Naive thymus-derived CD4-positive, alpha-beta T cell (primary cell): Measurements from ENCODE around the gene CIDEC. TPM values are rescaled to one million over a fixed set of nuclear protein-coding genes. Genes with fewer than 3 reads are reported as not detected.

Experiments used
- ATAC-seq: fragments of 150-1000 bp; cut with Tn5 transposase; 2 replicates; pipeline ENCODE4 v1.10.0; 2021; ENCODE audit warnings: mild to moderate bottlenecking, moderate library complexity
- CTCF ChIA-PET: fragments of 350-600 bp; sonication (Branson Sonifier 250); formaldehyde crosslinking; loops from one replicate; lab custom pipeline; 2021; ENCODE audit warnings: antibody characterized with exemption; lab: Charles Lee
- POLR2A ChIA-PET: fragments of 350-600 bp; sonication (Branson Sonifier 250); formaldehyde crosslinking; loops from one replicate; lab custom pipeline; 2021; ENCODE audit warnings: antibody characterized with exemption, inconsistent platforms; lab: Charles Lee
- DNase-seq, 9 donors: peaks; one replicate each; pipeline versions ENCODE4 v3.0.0 to v3.0.0-alpha.2; 2020 to 2022; ENCODE audit warnings: mixed read lengths in 1 of 9
- H3K27ac ChIP-seq: one replicate; pipeline ENCODE4 v1.7.0; 2013; ENCODE audit warnings: mild to moderate bottlenecking, low read depth, low read length, moderate library complexity
- H3K27me3 ChIP-seq, 2 donors: one replicate each; pipeline ENCODE4 v1.7.0; 2013; ENCODE audit warnings: low read length in 2 of 2, mild to moderate bottlenecking in 2 of 2, moderate library complexity in 2 of 2; ENCODE audit not compliant: control insufficient read depth in 2 of 2, insufficient read depth in 2 of 2
- H3K36me3 ChIP-seq, 3 experiments: 1 replicate in 2 of 3; 2 replicates in 1 of 3; pipeline ENCODE4 v1.7.0; 2013; ENCODE audit warnings: low read length in 3 of 3, mild to moderate bottlenecking in 3 of 3, moderate library complexity in 1 of 3; ENCODE audit not compliant: insufficient read depth in 3 of 3, control insufficient read depth in 2 of 3
- H3K4me1 ChIP-seq, 2 donors: one replicate each; pipeline ENCODE4 v1.7.0; 2013; ENCODE audit warnings: low read length in 2 of 2, mild to moderate bottlenecking in 2 of 2, moderate library complexity in 1 of 2; ENCODE audit not compliant: control insufficient read depth in 2 of 2, insufficient read depth in 2 of 2
- H3K4me3 ChIP-seq: 2 replicates; pipeline ENCODE4 v1.7.0; 2013; ENCODE audit warnings: mild to moderate bottlenecking, low read length
- H3K9me3 ChIP-seq, 3 experiments: 1 replicate in 2 of 3; 2 replicates in 1 of 3; pipeline ENCODE4 v1.7.0; 2013; ENCODE audit warnings: low read length in 3 of 3; ENCODE audit not compliant: control insufficient read depth in 2 of 3
- H3K27ac Mint-ChIP-seq, 9 donors: one replicate each; pipeline ENCODE4 v1.8.0; 2020 to 2022; ENCODE audit warnings: mixed read lengths in 9 of 9, mild to moderate bottlenecking in 8 of 9, moderate library complexity in 5 of 9, inconsistent platforms in 2 of 9
- H3K27me3 Mint-ChIP-seq, 5 donors: one replicate each; pipeline ENCODE4 v1.8.0; 2021 to 2022; ENCODE audit warnings: mixed read lengths in 5 of 5, mild to moderate bottlenecking in 1 of 5
- H3K36me3 Mint-ChIP-seq, 5 donors: one replicate each; pipeline ENCODE4 v1.8.0; 2020 to 2022; ENCODE audit warnings: mixed read lengths in 5 of 5, mild to moderate bottlenecking in 3 of 5, inconsistent platforms in 1 of 5
- H3K4me1 Mint-ChIP-seq, 7 donors: one replicate each; pipeline ENCODE4 v1.8.0; 2020 to 2022; ENCODE audit warnings: mixed read lengths in 7 of 7, mild to moderate bottlenecking in 3 of 7, inconsistent platforms in 1 of 7
- H3K4me3 Mint-ChIP-seq, 10 donors: one replicate each; pipeline ENCODE4 v1.8.0; 2020 to 2022; ENCODE audit warnings: mild to moderate bottlenecking in 10 of 10, mixed read lengths in 10 of 10, moderate library complexity in 6 of 10, inconsistent platforms in 2 of 10
- H3K9me3 Mint-ChIP-seq, 11 donors: one replicate each; pipeline ENCODE4 v1.8.0; 2020 to 2022; ENCODE audit warnings: mixed read lengths in 11 of 11, mild to moderate bottlenecking in 4 of 11, inconsistent platforms in 1 of 11, moderate library complexity in 1 of 11
- intact Hi-C, 2 donors: fragments of 100-400 bp; cut with micrococcal nuclease; formaldehyde crosslinking; loops; one replicate each; pipeline ENCODE4 v1.15.1; 2023
- polyA plus RNA-seq, 2 donors: library from polyadenylated mRNA; unstranded; fragments of 300-500 nt; fragmentation: Illumina TruSeq; gene quantifications; one replicate each; pipeline ENCODE4 v1.2.3, GENCODE V29; 2021
- total RNA-seq, 6 experiments: library from RNA in 5 of 6; stranded (reverse) in 5 of 6; gene quantifications; 1 replicate in 5 of 6; 2 replicates in 1 of 6; pipeline ENCODE4 v1.2.3 and lab custom pipeline; 2021 to 2026

CIDEC gene
- total and polyA plus RNA-seq, 7 experiments from 2014 or later, result not detected

- DNase-seq, result no peak
- ATAC-seq, result no peak
- H3K36me3 ChIP-seq, result peaks cover 0 to 23% (median 0%) of the 10 kb centered on the region in 3 experiments
- H3K27ac ChIP-seq, result peak overlapping the region; percentile 100
- H3K27ac Mint-ChIP-seq, result peak overlapping the region; percentile 92 to 99 (median 99)
- H3K4me3 Mint-ChIP-seq, result peak overlapping the region; percentile 91 to 100 (median 97)
- intact Hi-C loops, result loop anchor here (1.0 to 5.0 kb wide), 6 partner anchors 84 to 494 kb away; partner anchors contain the start of genes EMC3 (in 1 of the 2), FANCD2 (in 1 of the 2) and SETD5 (in 1 of the 2)
- peak overlapping the region; percentile 99 for H3K4me3 ChIP-seq
- no peaks in the 10 kb centered on the region for H3K9me3 Mint-ChIP-seq
- no peaks in the 10 kb centered on the region for H3K27me3 ChIP-seq
- peaks cover 29 to 53% (median 41%) of the 10 kb centered on the region in 7 donors for H3K4me1 Mint-ChIP-seq
- peaks cover 0 to 2% (median 0%) of the 10 kb centered on the region in 5 donors for H3K27me3 Mint-ChIP-seq
- ChIA-PET POLR2A (interaction anchor here (0.6 to 3.8 kb wide), 19 partner anchors 9 to 541 kb away, joined by 3 to 48 read pairs (median 4); partner anchors contain the start of genes ARPC4, CRELD1, EMC3 and IL17RE), CTCF (interaction anchor here (0.5 to 0.6 kb wide), 3 partner anchors 120 to 713 kb away, joined by 3 to 4 read pairs (median 3); no protein-coding TSS in a partner anchor)
- H3K36me3 Mint-ChIP-seq, result peaks cover 13 to 26% (median 22%) of the 10 kb centered on the region in 5 donors
- H3K9me3 ChIP-seq, result no peaks in the 10 kb centered on the region
- peaks cover 11 to 15% of the 10 kb centered on the region in 2 donors for H3K4me1 ChIP-seq
Measured at GRCh38 chr3:9891072-9891622, 11.1 kb upstream of the CIDEC start.

DNA sequence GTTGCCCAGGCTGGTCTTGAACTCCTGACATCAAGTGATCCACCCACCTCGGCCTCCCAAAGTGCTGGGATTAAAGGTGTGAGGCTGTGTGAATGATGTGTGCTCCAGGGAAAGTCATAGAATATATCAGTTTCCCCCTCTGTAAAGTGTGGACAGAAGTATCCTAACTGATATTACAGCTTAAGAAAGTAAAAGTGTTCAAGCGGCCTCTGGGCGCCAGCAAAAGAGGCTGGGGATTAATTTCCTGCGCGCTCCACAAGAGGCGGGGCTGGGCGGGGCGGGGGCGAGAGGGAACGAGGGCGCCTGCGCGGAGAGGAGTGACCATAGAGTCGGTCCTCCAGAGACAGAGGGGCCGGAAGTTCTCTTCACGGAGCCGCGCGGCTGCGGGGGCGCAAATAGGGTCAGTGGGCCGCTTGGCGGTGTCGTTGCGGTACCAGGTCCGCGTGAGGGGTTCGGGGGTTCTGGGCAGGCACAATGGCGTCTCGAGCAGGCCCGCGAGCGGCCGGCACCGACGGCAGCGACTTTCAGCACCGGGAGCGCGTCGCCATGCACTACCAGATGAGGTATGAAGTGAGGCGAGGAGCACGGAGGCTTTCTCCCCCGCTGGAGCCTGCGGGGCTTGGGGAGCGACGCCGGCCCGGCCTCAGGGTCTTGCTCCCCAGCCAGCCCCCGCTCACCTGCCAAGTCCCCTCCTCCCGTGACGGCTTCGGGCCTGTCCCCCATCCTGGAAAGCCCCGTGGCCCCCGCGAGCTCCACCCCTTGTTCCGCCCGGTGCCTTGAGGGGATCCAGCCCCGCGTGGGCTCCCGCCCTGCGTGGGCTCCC is 10.4 kb upstream of the CIDEC start, which contains the start of gene JAGN1:
Gene JAGN1, plus strand, starts transcription at position 362 of the 823 bp plus-strand sequence. Its CDS starts 113 bp downstream, at position 475.
- intact Hi-C loops, result loop anchor here (1.0 to 5.0 kb wide), 22 partner anchors 12 to 494 kb away; partner anchors contain the start of genes BRPF1 (in 2 of the 2), CRELD1 (in 2 of the 2), EMC3 (in 2 of the 2) and MTMR14 (in 2 of the 2)
- ChIA-PET CTCF (interaction anchor here (0.6 kb wide), 2 partner anchors 119 to 714 kb away, joined by 3 to 4 read pairs; no protein-coding TSS in a partner anchor), POLR2A (interaction anchor here (0.6 to 3.8 kb wide), 18 partner anchors 10 to 527 kb away, joined by 3 to 48 read pairs (median 5); partner anchors contain the start of genes ARPC4, CIDEC, CRELD1 and EMC3)
- Mint-ChIP-seq H3K27ac (peak within 1 kb of the TSS; percentile 92 to 99 (median 99)), H3K9me3 (no peaks in the 10 kb centered on the region), H3K4me3 (peak within 1 kb of the TSS; percentile 91 to 100 (median 97)), H3K27me3 (peaks cover 0 to 2% (median 0%) of the 10 kb centered on the region in 5 donors), H3K4me1 (peaks cover 25 to 48% (median 36%) of the 10 kb centered on the region in 7 donors), H3K36me3 (peaks cover 13 to 26% (median 22%) of the 10 kb centered on the region in 5 donors)
- DNase-seq (peak; percentile 78 to 92 (median 88)), ATAC-seq (peak; percentile 93)
- no peaks in the 10 kb centered on the region for H3K27me3 ChIP-seq
- no peaks in the 10 kb centered on the region for H3K9me3 ChIP-seq
- peak within 1 kb of the TSS; percentile 99 for H3K4me3 ChIP-seq
- peaks cover 0 to 23% (median 0%) of the 10 kb centered on the region in 3 experiments for H3K36me3 ChIP-seq
- H3K27ac ChIP-seq, result peak within 1 kb of the TSS; percentile 100
- peaks cover 8 to 15% of the 10 kb centered on the region in 2 donors for H3K4me1 ChIP-seq

DNA sequence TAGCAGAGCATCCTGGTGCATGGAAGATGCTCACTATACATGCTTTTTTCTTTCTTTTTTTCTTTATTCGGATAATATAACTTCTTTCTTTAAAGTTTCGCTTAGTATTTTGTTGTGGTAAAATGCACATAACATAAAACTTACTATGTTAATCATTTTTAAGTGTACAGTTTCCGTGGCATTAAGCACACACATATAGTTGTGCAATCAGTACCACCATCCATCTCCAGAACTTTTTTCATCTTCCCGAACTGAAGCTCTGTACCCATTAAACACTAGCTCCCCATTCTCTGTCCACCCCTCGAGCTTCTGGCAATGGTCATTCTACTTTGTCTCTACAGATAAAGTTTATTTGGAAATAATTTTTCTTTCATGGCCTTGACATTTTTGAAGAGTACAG is 9.4 kb upstream of the CIDEC start:
- no peak for DNase-seq
- intact Hi-C loops, result no loop called here
- Mint-ChIP-seq H3K9me3 (no peaks in the 10 kb centered on the region), H3K27me3 (peaks cover 0 to 2% (median 0%) of the 10 kb centered on the region in 5 donors), H3K4me3 (peak overlapping the region in 6 of 10 donors; percentile 91 to 98 (median 96)), H3K27ac (peak overlapping the region in 8 of 9 donors; percentile 92 to 99 (median 98)), H3K4me1 (peaks cover 18 to 41% (median 30%) of the 10 kb centered on the region in 7 donors), H3K36me3 (peaks cover 9 to 21% (median 16%) of the 10 kb centered on the region in 5 donors)
- ATAC-seq, result no peak
- Histone ChIP-seq H3K4me1 (peaks cover 4 to 15% of the 10 kb centered on the region in 2 donors), H3K9me3 (no peaks in the 10 kb centered on the region), H3K27me3 (no peaks in the 10 kb centered on the region), H3K4me3 (no peak overlapping the region), H3K36me3 (peaks cover 0 to 20% (median 0%) of the 10 kb centered on the region in 3 experiments), H3K27ac (peak overlapping the region; percentile 100)
- ChIA-PET CTCF (no interaction called here), POLR2A (interaction anchor here (0.6 to 3.8 kb wide), 7 partner anchors 9 to 97 kb away, joined by 3 to 48 read pairs (median 3); partner anchors contain the start of genes ARPC4, CIDEC, CRELD1 and IL17RE)

- H3K36me3 Mint-ChIP-seq, result peaks cover 9 to 15% (median 11%) of the 10 kb centered on the region in 5 donors
- DNase-seq (no peak), ATAC-seq (no peak)
- H3K4me1 Mint-ChIP-seq, result peaks cover 12 to 33% (median 22%) of the 10 kb centered on the region in 7 donors
- no peak overlapping the region for H3K4me3 ChIP-seq
- ChIA-PET POLR2A (interaction anchor here (1.1 to 3.8 kb wide), 3 partner anchors 14 to 80 kb away, joined by 3 to 48 read pairs (median 3); partner anchors contain the start of genes CRELD1 and IL17RE), CTCF (no interaction called here)
- H3K27ac Mint-ChIP-seq, result peak overlapping the region in 1 of 9 donors; percentile 41
- peaks cover 4 to 15% of the 10 kb centered on the region in 2 donors for H3K4me1 ChIP-seq
- no peaks in the 10 kb centered on the region for H3K9me3 ChIP-seq
- intact Hi-C loops, result no loop called here
- no peaks in the 10 kb centered on the region for H3K9me3 Mint-ChIP-seq
- H3K27me3 Mint-ChIP-seq, result peaks cover 0 to 2% (median 0%) of the 10 kb centered on the region in 5 donors
- H3K4me3 Mint-ChIP-seq, result peak overlapping the region in 1 of 10 donors; percentile 45
- H3K36me3 ChIP-seq, result peaks cover 0 to 12% (median 0%) of the 10 kb centered on the region in 3 experiments
- H3K27ac ChIP-seq, result no peak overlapping the region
- H3K27me3 ChIP-seq, result no peaks in the 10 kb centered on the region
Measured at GRCh38 chr3:9888540-9888939, 8.5 kb upstream of the CIDEC start.

DNA sequence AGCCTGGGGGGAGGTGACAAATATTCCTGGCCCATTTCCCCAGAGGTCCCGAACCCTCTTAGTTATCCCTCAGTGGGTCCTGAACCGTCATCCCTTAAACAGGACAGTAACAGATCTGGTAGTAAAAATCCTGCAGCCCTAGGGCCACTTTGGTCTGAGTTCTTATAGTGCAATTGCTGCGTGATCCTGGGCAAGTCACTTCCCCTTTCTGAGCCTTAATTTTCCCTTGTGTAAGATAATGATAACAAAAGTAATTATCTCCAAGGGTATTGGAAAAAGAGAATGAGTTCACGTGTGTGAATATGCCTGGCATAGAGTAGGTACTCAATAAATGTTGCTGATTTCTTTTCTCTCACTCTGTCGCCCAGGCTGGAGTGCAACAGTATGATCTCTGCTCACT is 7.4 kb upstream of the CIDEC start:
- Mint-ChIP-seq H3K27ac (peak overlapping the region in 1 of 9 donors; percentile 20), H3K9me3 (no peaks in the 10 kb centered on the region), H3K27me3 (peaks cover 0 to 2% (median 0%) of the 10 kb centered on the region in 5 donors), H3K36me3 (peaks cover 2 to 6% (median 3%) of the 10 kb centered on the region in 5 donors), H3K4me3 (no peak overlapping the region), H3K4me1 (peaks cover 4 to 24% (median 13%) of the 10 kb centered on the region in 7 donors)
- POLR2A ChIA-PET, result no interaction called here
- intact Hi-C loops, result no loop called here
- no peak for DNase-seq
- Histone ChIP-seq H3K36me3 (peaks cover 0 to 3% (median 0%) of the 10 kb centered on the region in 3 experiments), H3K27ac (no peak overlapping the region), H3K4me3 (no peak overlapping the region), H3K27me3 (no peaks in the 10 kb centered on the region), H3K4me1 (peaks cover 4 to 15% of the 10 kb centered on the region in 2 donors), H3K9me3 (no peaks in the 10 kb centered on the region)
- CTCF ChIA-PET, result no interaction called here
- no peak for ATAC-seq
